ENCODE results near the gene JAGN1. TPM values are rescaled to one million over a fixed set of nuclear protein-coding genes. Genes with fewer than 3 reads are reported as not detected.

Gene JAGN1
- polyA plus RNA-seq, 1 donor (not counting 4 experiments of a cell fraction or from before 2014, with no cell fraction given) = 48.0 TPM

- no peak for TF ChIP-seq EZH2 (IDR thresholded peaks at IDR 0.05; ENCODE audit: low read length)
- TF ChIP-seq CTCF (optimal IDR thresholded peaks at IDR 0.05 in 1 of 3, IDR thresholded peaks at IDR 0.05 in 1 of 3, conservative IDR thresholded peaks at IDR 0.05 in 1 of 3; ENCODE audit: extremely low read depth in 1 of 3, insufficient read depth in 2 of 3, low read length in 3 of 3) = no peak
- no peak overlapping the region for H3K4me2 ChIP-seq (ENCODE audit: control insufficient read depth, extremely low read depth, insufficient read depth, low read depth, low read length)
- DNase-seq (ENCODE audit: low read depth, low spot score) = no peak
- H3K36me3 ChIP-seq (ENCODE audit: control insufficient read depth in 2 of 2, extremely low read depth in 1 of 2, insufficient read depth in 2 of 2, low read length in 2 of 2) = no peaks in the 10 kb centered on the region
- dilution Hi-C loops (cut with MboI; ENCODE audit: extremely low pct_ligation_motif_present, low sequenced_read_pairs) = no loop called here
- no peak for FAIRE-seq
- no peak overlapping the region for H2AFZ ChIP-seq (ENCODE audit: control insufficient read depth, low read length)
- H3K27ac ChIP-seq (ENCODE audit: control insufficient read depth, insufficient read depth, low read length) = no peak overlapping the region
- no peaks in the 10 kb centered on the region for H4K20me1 ChIP-seq (ENCODE audit: control insufficient read depth, extremely low read depth, insufficient read depth, low read length)
- peaks cover 3% of the 10 kb centered on the region for H3K4me1 ChIP-seq (ENCODE audit: control insufficient read depth, extremely low read depth, insufficient read depth, low read length)
- no peaks in the 10 kb centered on the region for H3K27me3 ChIP-seq (ENCODE audit: control insufficient read depth, extremely low read depth, insufficient read depth, low read length)
- H3K4me3 ChIP-seq (ENCODE audit: control insufficient read depth in 2 of 3, extremely low read depth in 1 of 3, insufficient read depth in 2 of 3, low read depth in 1 of 3, low read length in 3 of 3) = no peak overlapping the region
- no peaks in the 10 kb centered on the region for H3K79me2 ChIP-seq (ENCODE audit: control insufficient read depth, insufficient read depth, low read length)
- H3K9me3 ChIP-seq (ENCODE audit: control insufficient read depth, low read depth, low read length) = no peaks in the 10 kb centered on the region
- no peak overlapping the region for H3K9ac ChIP-seq (ENCODE audit: control insufficient read depth, extremely low read depth, insufficient read depth, low read length)
- no peaks in the 10 kb centered on the region for H3K9me1 ChIP-seq (ENCODE audit: control insufficient read depth, extremely low read depth, insufficient read depth, low read length)
Measured at GRCh38 chr3:9866639-9867038, 23.8 kb upstream of the JAGN1 start.

- DNase-seq (ENCODE audit: low read depth, low spot score) (no peak), FAIRE-seq (no peak)
- Histone ChIP-seq H3K27me3 (ENCODE audit: control insufficient read depth, extremely low read depth, insufficient read depth, low read length) (no peaks in the 10 kb centered on the region), H3K4me2 (ENCODE audit: control insufficient read depth, extremely low read depth, insufficient read depth, low read depth, low read length) (no peak overlapping the region), H3K9me1 (ENCODE audit: control insufficient read depth, extremely low read depth, insufficient read depth, low read length) (no peaks in the 10 kb centered on the region), H3K9me3 (ENCODE audit: control insufficient read depth, low read depth, low read length) (no peaks in the 10 kb centered on the region), H3K36me3 (ENCODE audit: control insufficient read depth in 2 of 2, extremely low read depth in 1 of 2, insufficient read depth in 2 of 2, low read length in 2 of 2) (no peaks in the 10 kb centered on the region), H3K4me3 (ENCODE audit: control insufficient read depth in 2 of 3, extremely low read depth in 1 of 3, insufficient read depth in 2 of 3, low read depth in 1 of 3, low read length in 3 of 3) (no peak overlapping the region), H2AFZ (ENCODE audit: control insufficient read depth, low read length) (no peak overlapping the region), H3K27ac (ENCODE audit: control insufficient read depth, insufficient read depth, low read length) (no peak overlapping the region), H4K20me1 (ENCODE audit: control insufficient read depth, extremely low read depth, insufficient read depth, low read length) (no peaks in the 10 kb centered on the region), H3K4me1 (ENCODE audit: control insufficient read depth, extremely low read depth, insufficient read depth, low read length) (peaks cover 3% of the 10 kb centered on the region), H3K9ac (ENCODE audit: control insufficient read depth, extremely low read depth, insufficient read depth, low read length) (no peak overlapping the region), H3K79me2 (ENCODE audit: control insufficient read depth, insufficient read depth, low read length) (no peaks in the 10 kb centered on the region)
- dilution Hi-C loops (cut with MboI; ENCODE audit: extremely low pct_ligation_motif_present, low sequenced_read_pairs) = no loop called here
- TF ChIP-seq EZH2 (IDR thresholded peaks at IDR 0.05; ENCODE audit: low read length) (no peak), CTCF (optimal IDR thresholded peaks at IDR 0.05 in 1 of 3, IDR thresholded peaks at IDR 0.05 in 1 of 3, conservative IDR thresholded peaks at IDR 0.05 in 1 of 3; ENCODE audit: extremely low read depth in 1 of 3, insufficient read depth in 2 of 3, low read length in 3 of 3) (no peak)
Measured at GRCh38 chr3:9867106-9867505, 23.3 kb upstream of the JAGN1 start.

All from keratinocyte (primary cell).